ENCODE results near the gene ARL4D. TPM values are rescaled to one million over a fixed set of nuclear protein-coding genes. Genes with fewer than 3 reads are reported as not detected.

ARL4D gene
- total and polyA plus RNA-seq, 8 donors, result 1.2 to 3.9 (median 1.8) TPM

- WGBS, 2 donors, result 6 to 7% methylated on average over 11 of the region's 11 CpGs
- ATAC-seq (peak; percentile 15 to 40 (median 39)), FAIRE-seq (peak; percentile 87), DNase-seq (peak in 1 of 6 donors; percentile 7)
- intact Hi-C loops (cut with DNase I), result no loop called here
- H3K27ac ChIP-seq, result peak overlapping the region; percentile 97 to 100 (median 100)
- no peak for TF ChIP-seq CTCF (IDR thresholded peaks at IDR 0.05)
- no peaks in the 10 kb centered on the region for H3K27me3 ChIP-seq
- H3K9me3 ChIP-seq, result no peaks in the 10 kb centered on the region
- no peaks in the 10 kb centered on the region for H3K36me3 ChIP-seq
- H3K4me3 ChIP-seq, result peak overlapping the region in 3 of 4 donors; percentile 34 to 53 (median 43)
- peaks cover 5 to 31% (median 7%) of the 10 kb centered on the region in 3 donors for H3K4me1 ChIP-seq
These were observed 31.0 kb upstream of the ARL4D start for GRCh38 chr17:43367737-43368242.

GRCh38 chr17:43368740-43369506 lies 29.9 kb upstream of the ARL4D start:
- Histone ChIP-seq H3K4me1 (peaks cover 7 to 41% (median 9%) of the 10 kb centered on the region in 3 donors), H3K27me3 (no peaks in the 10 kb centered on the region), H3K4me3 (peak overlapping the region; percentile 26 to 53 (median 38)), H3K27ac (peak overlapping the region; percentile 97 to 100 (median 100)), H3K9me3 (no peaks in the 10 kb centered on the region), H3K36me3 (no peaks in the 10 kb centered on the region)
- intact Hi-C loops (cut with DNase I), result no loop called here
- 0 to 2% methylated on average over 44 to 51 of the region's 51 CpGs for WGBS, 2 donors
- no peak for FAIRE-seq
- TF ChIP-seq CTCF (IDR thresholded peaks at IDR 0.05), result no peak
- ATAC-seq, result peak; percentile 77 to 88 (median 86)
- peak; percentile 83 to 93 (median 86) for DNase-seq

GRCh38 chr17:43369986-43370385 lies 28.8 kb upstream of the ARL4D start:
- H3K4me1 ChIP-seq, result peaks cover 7 to 41% (median 12%) of the 10 kb centered on the region in 3 donors
- FAIRE-seq, result no peak
- H3K27me3 ChIP-seq, result no peaks in the 10 kb centered on the region
- H3K36me3 ChIP-seq, result no peaks in the 10 kb centered on the region
- DNase-seq, result no peak
- H3K27ac ChIP-seq, result peak overlapping the region in 3 of 4 donors; percentile 97 to 100 (median 100)
- WGBS, 2 donors, result 84 to 87% methylated on average over 5 of the region's 5 CpGs
- peak overlapping the region in 1 of 4 donors; percentile 53 for H3K4me3 ChIP-seq
- ATAC-seq, result no peak
- no peak for TF ChIP-seq CTCF (IDR thresholded peaks at IDR 0.05)
- intact Hi-C loops (cut with DNase I), result no loop called here
- no peaks in the 10 kb centered on the region for H3K9me3 ChIP-seq

- Histone ChIP-seq H3K4me3 (no peak overlapping the region), H3K27me3 (no peaks in the 10 kb centered on the region), H3K4me1 (peaks cover 7 to 41% (median 12%) of the 10 kb centered on the region in 3 donors), H3K9me3 (no peaks in the 10 kb centered on the region), H3K36me3 (no peaks in the 10 kb centered on the region), H3K27ac (no peak overlapping the region)
- no peak for FAIRE-seq
- DNase-seq, result peak in 1 of 6 donors; percentile 35
- TF ChIP-seq CTCF (IDR thresholded peaks at IDR 0.05), result no peak
- intact Hi-C loops (cut with DNase I), result no loop called here
- 41 to 46% methylated on average over 6 of the region's 6 CpGs for WGBS, 2 donors
- no peak for ATAC-seq
These were observed 27.5 kb upstream of the ARL4D start for GRCh38 chr17:43371227-43371821.

Data from pancreas (tissue), 10 donors.